HepG2 (cell line): ENCODE measurements around the gene TGM2. TPM values are rescaled to one million over a fixed set of nuclear protein-coding genes. Genes with fewer than 3 reads are reported as not detected.

Experiments used
- ATAC-seq: fragments of 200-7000 bp; cut with Tn5 transposase; 3 replicates; pipeline ENCODE4 v1.9.1; 2020; ENCODE audit warnings: mild to moderate bottlenecking, moderate library complexity
- BruUV-seq: library from RNA; stranded (reverse); fragments of 400-500 nt; replicated peaks from 2 replicates; lab custom pipeline; 2021; lab: Mats Ljungman, UMichigan
- CTCF ChIA-PET: fragments of 300-600 bp; formaldehyde crosslinking; extraction: SDS; loops from one replicate; lab custom pipeline; 2021; ENCODE audit warnings: low total read pairs, inconsistent platforms, low intra/inter-chr PET ratio; lab: Yijun Ruan, JAX
- POLR2A ChIA-PET: fragments of 350-600 bp; sonication (Branson Sonifier 250); formaldehyde crosslinking; loops from one replicate; lab custom pipeline; 2020; ENCODE audit warnings: antibody characterized with exemption, inconsistent platforms; lab: Yijun Ruan, JAX
- DNase-seq: peaks from one replicate; pipeline ENCODE4 v3.0.0-alpha.2; 2015; ENCODE audit warnings: low spot score
- FAIRE-seq: peaks from 3 replicates; lab custom pipeline; 2011; peaks lifted over from hg19 to GRCh38; lab: Jason Lieb, UNC
- H2AFZ ChIP-seq: one replicate; pipeline ENCODE4 v1.6.1; 2011; ENCODE audit warnings: low read length, inconsistent platforms
- H3K27ac ChIP-seq: fragments of 300-600 bp; 3 replicates; pipeline ENCODE4 v1.8.0; 2011; ENCODE audit warnings: mixed run types, mild to moderate bottlenecking, mixed read lengths, low read length, inconsistent platforms; ENCODE audit not compliant: insufficient read depth; ENCODE audit errors: extremely low read length
- H3K27me3 ChIP-seq, 2 experiments: fragments of 200-600 bp in 1 of 2; 2 replicates in 1 of 2; 3 replicates in 1 of 2; pipeline versions ENCODE4 v1.6.0 to v1.8.0; 2011; ENCODE audit warnings: low read length in 2 of 2, mild to moderate bottlenecking in 2 of 2, moderate library complexity in 2 of 2, inconsistent platforms in 1 of 2; ENCODE audit not compliant: insufficient read depth in 2 of 2, control insufficient read depth in 1 of 2
- H3K36me3 ChIP-seq, 2 experiments: fragments of 200-600 bp in 1 of 2; replicated peaks in 1 of 2; 2 replicates in 1 of 2; 3 replicates in 1 of 2; pipeline versions ENCODE4 v1.5.1 to v1.8.0; 2011; ENCODE audit warnings: low read length in 2 of 2, inconsistent platforms in 1 of 2; ENCODE audit not compliant: insufficient read depth in 2 of 2, control insufficient read depth in 1 of 2
- H3K4me1 ChIP-seq: 2 replicates; pipeline ENCODE4 v1.5.1; 2012; ENCODE audit warnings: low read length, inconsistent platforms; ENCODE audit not compliant: insufficient read depth
- H3K4me2 ChIP-seq: 2 replicates; pipeline ENCODE4 v1.6.0; 2011; ENCODE audit warnings: low read depth, low read length, inconsistent platforms
- H3K4me3 ChIP-seq, 3 experiments: fragments of 200-600 bp in 1 of 3; sonication (generic), shearing (Covaris generic) in 1 of 3; replicated peaks in 1 of 3; 2 replicates each; pipeline ENCODE4 v1.5.1; 2011 to 2016; ENCODE audit warnings: low read length in 3 of 3, inconsistent platforms in 2 of 3, low read depth in 2 of 3, mild to moderate bottlenecking in 2 of 3, control low read depth in 1 of 3, mixed read lengths in 1 of 3; ENCODE audit not compliant: insufficient read depth in 1 of 3
- H3K79me2 ChIP-seq: one replicate; pipeline ENCODE4 v1.6.1; 2011; ENCODE audit warnings: low read length, inconsistent platforms; ENCODE audit not compliant: insufficient read depth
- H3K9ac ChIP-seq: 2 replicates; pipeline ENCODE4 v1.6.0; 2011; ENCODE audit warnings: mild to moderate bottlenecking, low read depth, low read length, inconsistent platforms; ENCODE audit not compliant: insufficient read depth
- H3K9me3 ChIP-seq: 2 replicates; pipeline ENCODE4 v1.5.1; 2012; ENCODE audit warnings: mild to moderate bottlenecking, low read length
- H4K20me1 ChIP-seq: 2 replicates; pipeline ENCODE4 v1.6.0; 2011; ENCODE audit warnings: inconsistent platforms, mild to moderate bottlenecking, low read length, moderate library complexity; ENCODE audit not compliant: insufficient read depth
- HDAC2 ChIP-seq: sonication (generic); formaldehyde crosslinking; IDR thresholded peaks from 2 replicates; pipeline ENCODE4 v1.4.0; 2020; ENCODE audit warnings: missing genetic modification reagents
- HOXD1 ChIP-seq: sonication (generic); formaldehyde crosslinking; IDR thresholded peaks from 2 replicates; pipeline ENCODE4 v1.5.0; 2020; ENCODE audit warnings: missing genetic modification reagents
- IRF2 ChIP-seq: IDR thresholded peaks from 2 replicates; pipeline ENCODE4 v1.6.1; 2018; ENCODE audit warnings: missing genetic modification reagents, missing compliant biosample characterization
- MTA1 ChIP-seq: sonication (generic); formaldehyde crosslinking; IDR thresholded peaks from 2 replicates; pipeline ENCODE4 v1.4.0; 2020; ENCODE audit warnings: missing genetic modification reagents, mild to moderate bottlenecking, borderline replicate concordance
- NR2F1 ChIP-seq, 2 experiments: fragments of 450-650 bp in 1 of 2; formaldehyde crosslinking in 1 of 2; IDR thresholded peaks; 2 replicates each; pipeline versions ENCODE4 v1.5.0 to v1.6.1; 2016 to 2020; ENCODE audit warnings: mild to moderate bottlenecking in 1 of 2, missing compliant biosample characterization in 1 of 2, missing genetic modification reagents in 1 of 2, moderate library complexity in 1 of 2
- RARA ChIP-seq: IDR thresholded peaks from 2 replicates; pipeline ENCODE4 v1.6.1; 2016; ENCODE audit warnings: missing genetic modification reagents, missing compliant biosample characterization
- RXRB ChIP-seq: IDR thresholded peaks from 2 replicates; pipeline ENCODE4 v1.6.1; 2016; ENCODE audit warnings: borderline replicate concordance, missing genetic modification reagents, missing compliant biosample characterization
- SALL1 ChIP-seq: sonication (generic); formaldehyde crosslinking; IDR thresholded peaks from 2 replicates; pipeline ENCODE4 v1.8.0; 2022; ENCODE audit warnings: mild to moderate bottlenecking, missing genetic modification reagents
- SIX1 ChIP-seq: sonication (generic); formaldehyde crosslinking; IDR thresholded peaks from 2 replicates; pipeline ENCODE4 v1.4.0; 2020; ENCODE audit warnings: missing genetic modification reagents, borderline replicate concordance
- TAF1 ChIP-seq: sonication (generic); formaldehyde crosslinking; IDR thresholded peaks from 2 replicates; pipeline ENCODE4 v1.4.0; 2020; ENCODE audit warnings: missing genetic modification reagents
- THYN1 ChIP-seq: sonication (generic); formaldehyde crosslinking; IDR thresholded peaks from 2 replicates; pipeline ENCODE4 v1.8.1; 2023; ENCODE audit warnings: low read depth, mild to moderate bottlenecking, moderate library complexity, missing genetic modification reagents, borderline replicate concordance
- ZFP41 ChIP-seq: sonication (generic); formaldehyde crosslinking; IDR thresholded peaks from 2 replicates; pipeline ENCODE4 v1.4.0; 2020; ENCODE audit warnings: mild to moderate bottlenecking, missing genetic modification reagents, borderline replicate concordance
- ZFP90 ChIP-seq: sonication (generic); formaldehyde crosslinking; IDR thresholded peaks from 2 replicates; pipeline ENCODE4 v1.8.0; 2022; ENCODE audit warnings: missing genetic modification reagents, mild to moderate bottlenecking, inconsistent platforms, borderline replicate concordance
- ZNF335 ChIP-seq: sonication (generic); formaldehyde crosslinking; IDR thresholded peaks from 2 replicates; pipeline ENCODE4 v1.4.0; 2020; ENCODE audit warnings: missing genetic modification reagents
- ZNF33A ChIP-seq: sonication (generic); formaldehyde crosslinking; IDR thresholded peaks from 2 replicates; pipeline ENCODE4 v1.5.1; 2020; ENCODE audit warnings: missing genetic modification reagents, mild to moderate bottlenecking, moderate library complexity, borderline replicate concordance
- ZNF629 ChIP-seq: sonication (generic); formaldehyde crosslinking; conservative IDR thresholded peaks from 2 replicates; pipeline ENCODE4 v1.5.0; 2020; ENCODE audit warnings: missing genetic modification reagents
- ZNF768 ChIP-seq: sonication (generic); formaldehyde crosslinking; IDR thresholded peaks from 2 replicates; pipeline ENCODE4 v1.4.0; 2020; ENCODE audit warnings: missing genetic modification reagents
- ZXDC ChIP-seq: sonication (generic); formaldehyde crosslinking; IDR thresholded peaks from 2 replicates; pipeline ENCODE4 v1.5.0; 2020; ENCODE audit warnings: mild to moderate bottlenecking, missing genetic modification reagents
- WGBS: methylation state at CpG from one replicate; pipeline ENCODE4 v1.1.6; 2017; ENCODE audit warnings: low lambda C conversion rate; 5-methylcytosine and 5-hydroxymethylcytosine counted together
- in situ Hi-C: cut with HindIII; loops from 2 replicates; pipeline ENCODE4 v1.10.0; 2017; ENCODE audit warnings: low pct_unique_long_range_greater_than_20kb; ENCODE audit not compliant: extremely low pct_ligation_motif_present
- intact Hi-C: fragments of 100-400 bp; cut with micrococcal nuclease; formaldehyde crosslinking; loops from one replicate; pipeline ENCODE4 v1.10.0; 2022; ENCODE audit not compliant: unreplicated experiment
- polyA plus RNA-seq, 8 experiments: library from polyadenylated mRNA; depleted of rRNA in 3 of 8; stranded (reverse) in 7 of 8; unstranded in 1 of 8; fragments of >200 nt; fragmentation: Illumina TruSeq in 4 of 8; extraction: Trizol in 4 of 8; gene quantifications; 2 replicates each; pipeline versions ENCODE4 v1.2.1 to v1.2.3, GENCODE V29; 2011 to 2016; ENCODE audit warnings: low read depth in 4 of 8, missing spikeins in 1 of 8, mixed read lengths in 1 of 8; ENCODE audit not compliant: insufficient read depth in 1 of 8
- total RNA-seq, 5 experiments: library from RNA; depleted of rRNA; stranded (reverse); fragments of >200 nt; fragmentation: Illumina TruSeq; extraction: Trizol; gene quantifications; 2 replicates each; pipeline ENCODE4 v1.2.3, GENCODE V29; 2016; ENCODE audit warnings: low read depth in 1 of 5
- TF ChIP-seq, protein P1 (sequence below): IDR thresholded peaks from 2 replicates; pipeline ENCODE4 v1.6.1; 2012; ENCODE audit warnings: low read depth, low read length, improper control_type of control experiment

TGM2 gene
- total and polyA plus RNA-seq, 2 of the 13 experiments (the other 11 are each of a cell fraction or from before 2014, with no cell fraction given): 4.2 to 46.4 TPM

GRCh38 chr20:38126146-38126921 is 38.7 kb downstream of the TGM2 start:
- H3K4me3 ChIP-seq: peak overlapping the region in 1 of 3 experiments; percentile 17; a peak in 1 of 6 replicates
- peak overlapping the region; percentile 35; the same call in 1 of the 2 replicates for H3K9ac ChIP-seq
- peak overlapping the region; percentile 77 for H3K4me2 ChIP-seq
- H3K27me3 ChIP-seq: no peaks in the 10 kb centered on the region
- DNase-seq: no peak
- peak; percentile 27 for ATAC-seq
- no peaks in the 10 kb centered on the region for H4K20me1 ChIP-seq
- FAIRE-seq: no peak
- in situ Hi-C loops (no loop called here), intact Hi-C loops (no loop called here)
- ChIA-PET CTCF (interaction anchor here (3.2 kb wide), 1 partner anchor 39 kb away, joined by 20 read pairs; the partner anchor contains the start of gene TGM2), POLR2A (interaction anchor here (0.7 to 2.6 kb wide), 12 partner anchors 8 to 51 kb away, joined by 3 to 50 read pairs (median 5); partner anchors contain the start of gene TGM2)
- H2AFZ ChIP-seq: no peak overlapping the region
- no TSS peak for BruUV-seq
- 34% methylated on average over 6 of the region's 7 CpGs for WGBS
- H3K9me3 ChIP-seq: no peaks in the 10 kb centered on the region
- H3K36me3 ChIP-seq: no peaks in the 10 kb centered on the region
- no peak overlapping the region for H3K27ac ChIP-seq
- peaks cover 66% of the 10 kb centered on the region for H3K4me1 ChIP-seq
- H3K79me2 ChIP-seq: no peaks in the 10 kb centered on the region
- TF ChIP-seq IRF2 (CRISPR knock-in tag) (no peak), ZNF629 (peak; percentile 89), ZFP41 (peak; percentile 13; the same call in 1 of the 2 replicates), HOXD1 (CRISPR knock-in tag) (0 out of 2 replicates have a peak, but pooled peaks have one; percentile 35), ZNF768 (CRISPR knock-in tag) (peak; percentile 83), HDAC2 (CRISPR knock-in tag) (0 out of 2 replicates have a peak, but pooled peaks have one; percentile 30), ZNF335 (CRISPR knock-in tag) (0 out of 2 replicates have a peak, but pooled peaks have one; percentile 57), RXRB (CRISPR knock-in tag) (0 out of 2 replicates have a peak, but pooled peaks have one; percentile 12), ZFP90 (CRISPR knock-in tag) (peak; percentile 63; the same call in 1 of the 2 replicates), NR2F1 (CRISPR knock-in tag; IDR thresholded peaks at IDR 0.05) (peak in 1 of 2 experiments; percentile 58; a peak in 1 of 4 replicates), SALL1 (CRISPR knock-in tag) (peak; percentile 36; the same call in 1 of the 2 replicates), RARA (CRISPR knock-in tag) (peak; percentile 79), THYN1 (CRISPR knock-in tag) (no peak), TAF1 (CRISPR knock-in tag) (0 out of 2 replicates have a peak, but pooled peaks have one; percentile 37), ZNF33A (CRISPR knock-in tag) (no peak), ZXDC (0 out of 2 replicates have a peak, but pooled peaks have one; percentile 27), MTA1 (CRISPR knock-in tag) (0 out of 2 replicates have a peak, but pooled peaks have one; percentile 38), SIX1 (CRISPR knock-in tag) (peak; percentile 28; the same call in 1 of the 2 replicates)
- TF ChIP-seq, protein P1, sequence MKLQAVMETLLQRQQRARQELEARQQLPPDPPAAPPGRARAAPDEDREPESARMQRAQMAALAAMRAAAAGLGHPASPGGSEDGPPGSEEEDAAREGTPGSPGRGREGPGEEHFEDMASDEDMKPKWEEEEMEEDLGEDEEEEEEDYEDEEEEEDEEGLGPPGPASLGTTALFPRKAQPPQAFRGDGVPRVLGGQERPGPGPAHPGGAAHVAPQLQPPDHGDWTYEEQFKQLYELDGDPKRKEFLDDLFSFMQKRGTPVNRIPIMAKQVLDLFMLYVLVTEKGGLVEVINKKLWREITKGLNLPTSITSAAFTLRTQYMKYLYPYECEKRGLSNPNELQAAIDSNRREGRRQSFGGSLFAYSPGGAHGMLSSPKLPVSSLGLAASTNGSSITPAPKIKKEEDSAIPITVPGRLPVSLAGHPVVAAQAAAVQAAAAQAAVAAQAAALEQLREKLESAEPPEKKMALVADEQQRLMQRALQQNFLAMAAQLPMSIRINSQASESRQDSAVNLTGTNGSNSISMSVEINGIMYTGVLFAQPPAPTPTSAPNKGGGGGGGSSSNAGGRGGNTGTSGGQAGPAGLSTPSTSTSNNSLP: no peak
